WTC11 (cell line): ENCODE results near the gene ABCC4.

Experiments
- ATF2 ChIP-seq: sonication (generic); formaldehyde crosslinking; IDR thresholded peaks from 2 replicates; pipeline ENCODE4 v1.8.1; 2022; ENCODE audit warnings: low read depth, missing genetic modification reagents, borderline replicate concordance
- CREB1 ChIP-seq: sonication (generic); formaldehyde crosslinking; IDR thresholded peaks from 2 replicates; pipeline ENCODE4 v1.8.0; 2023; ENCODE audit warnings: mild to moderate bottlenecking, missing genetic modification reagents
- CTCF ChIP-seq: fragments of 200-600 bp; IDR thresholded peaks from 2 replicates; pipeline ENCODE4 v1.8.0; 2022; ENCODE audit warnings: antibody characterized with exemption
- ELF4 ChIP-seq: sonication (generic); formaldehyde crosslinking; IDR thresholded peaks from 2 replicates; pipeline ENCODE4 v1.8.1; 2022; ENCODE audit warnings: low read depth, mild to moderate bottlenecking, moderate library complexity, missing genetic modification reagents
- ESRRA ChIP-seq: sonication (generic); formaldehyde crosslinking; IDR thresholded peaks from 2 replicates; pipeline ENCODE4 v1.8.1; 2022; ENCODE audit warnings: mild to moderate bottlenecking, missing genetic modification reagents, borderline replicate concordance
- PRDM15 ChIP-seq: sonication (generic); formaldehyde crosslinking; IDR thresholded peaks from 2 replicates; pipeline ENCODE4 v1.8.0; 2022; ENCODE audit warnings: missing genetic modification reagents
- RELA ChIP-seq: sonication (generic); formaldehyde crosslinking; IDR thresholded peaks from 2 replicates; pipeline ENCODE4 v1.8.1; 2022; ENCODE audit warnings: missing genetic modification reagents, mild to moderate bottlenecking, borderline replicate concordance
- SMAD3 ChIP-seq: sonication (generic); formaldehyde crosslinking; IDR thresholded peaks from 2 replicates; pipeline ENCODE4 v1.8.0; 2022; ENCODE audit warnings: missing genetic modification reagents, mild to moderate bottlenecking, borderline replicate concordance
- SP1 ChIP-seq: sonication (generic); formaldehyde crosslinking; conservative IDR thresholded peaks from 2 replicates; pipeline ENCODE4 v1.8.1; 2022; ENCODE audit warnings: missing genetic modification reagents
- ZBTB43 ChIP-seq: sonication (generic); formaldehyde crosslinking; IDR thresholded peaks from 2 replicates; pipeline ENCODE4 v1.8.1; 2023; ENCODE audit warnings: mild to moderate bottlenecking, missing genetic modification reagents
- ZNF121 ChIP-seq: sonication (generic); formaldehyde crosslinking; IDR thresholded peaks from 2 replicates; pipeline ENCODE4 v1.8.0; 2023; ENCODE audit warnings: missing genetic modification reagents

GRCh38 chr13:95328386-95328785 lies 27.1 kb upstream of the ABCC4 start:
- TF ChIP-seq SP1 (CRISPR knock-in tag), result no peak
- TF ChIP-seq CREB1 (CRISPR knock-in tag), result no peak
- TF ChIP-seq CTCF, result no peak
- no peak for TF ChIP-seq ZBTB43
- no peak for TF ChIP-seq ATF2 (CRISPR knock-in tag)
- TF ChIP-seq ZNF121 (CRISPR knock-in tag), result no peak
- TF ChIP-seq RELA (CRISPR knock-in tag), result no peak
- TF ChIP-seq ELF4, result no peak
- TF ChIP-seq PRDM15 (CRISPR knock-in tag), result no peak
- no peak for TF ChIP-seq ESRRA
- TF ChIP-seq SMAD3 (CRISPR knock-in tag), result no peak
